Amniotic stem cell (primary cell): Measurements from ENCODE around the gene HMCN2.

Source experiments
- DNase-seq: peaks from one replicate; lab custom pipeline; 2025; lab: John Stamatoyannopoulos, UW

The HMCN2 gene, protein sequence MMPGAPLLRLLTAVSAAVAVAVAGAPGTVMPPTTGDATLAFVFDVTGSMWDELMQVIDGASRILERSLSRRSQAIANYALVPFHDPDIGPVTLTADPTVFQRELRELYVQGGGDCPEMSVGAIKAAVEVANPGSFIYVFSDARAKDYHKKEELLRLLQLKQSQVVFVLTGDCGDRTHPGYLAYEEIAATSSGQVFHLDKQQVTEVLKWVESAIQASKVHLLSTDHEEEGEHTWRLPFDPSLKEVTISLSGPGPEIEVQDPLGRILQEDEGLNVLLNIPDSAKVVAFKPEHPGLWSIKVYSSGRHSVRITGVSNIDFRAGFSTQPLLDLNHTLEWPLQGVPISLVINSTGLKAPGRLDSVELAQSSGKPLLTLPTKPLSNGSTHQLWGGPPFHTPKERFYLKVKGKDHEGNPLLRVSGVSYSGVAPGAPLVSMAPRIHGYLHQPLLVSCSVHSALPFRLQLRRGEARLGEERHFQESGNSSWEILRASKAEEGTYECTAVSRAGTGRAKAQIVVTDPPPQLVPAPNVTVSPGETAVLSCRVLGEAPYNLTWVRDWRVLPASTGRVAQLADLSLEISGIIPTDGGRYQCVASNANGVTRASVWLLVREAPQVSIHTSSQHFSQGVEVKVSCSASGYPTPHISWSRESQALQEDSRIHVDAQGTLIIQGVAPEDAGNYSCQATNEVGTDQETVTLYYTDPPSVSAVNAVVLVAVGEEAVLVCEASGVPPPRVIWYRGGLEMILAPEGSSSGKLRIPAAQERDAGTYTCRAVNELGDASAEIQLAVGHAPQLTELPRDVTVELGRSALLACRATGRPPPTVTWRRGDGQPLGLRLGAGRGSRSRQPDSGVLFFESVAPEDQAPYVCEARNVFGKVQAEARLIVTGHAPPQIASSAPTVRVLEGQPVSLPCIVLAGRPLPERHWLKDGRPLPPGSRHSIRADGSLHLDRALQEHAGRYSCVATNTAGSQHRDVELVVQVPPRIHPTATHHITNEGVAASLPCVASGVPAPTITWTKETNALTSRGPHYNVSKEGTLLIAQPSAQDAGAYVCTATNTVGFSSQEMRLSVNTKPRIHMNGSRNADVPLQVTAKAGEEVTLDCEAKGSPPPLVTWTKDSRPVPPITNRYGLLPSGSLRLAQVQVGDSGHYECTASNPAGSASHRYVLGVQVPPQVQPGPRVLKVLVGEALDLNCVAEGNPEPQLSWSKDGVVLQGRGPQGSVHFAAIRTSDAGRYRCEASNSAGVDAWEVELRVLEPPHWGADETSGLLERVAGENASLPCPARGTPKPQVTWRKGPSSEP (N-terminal part only)

DNA sequence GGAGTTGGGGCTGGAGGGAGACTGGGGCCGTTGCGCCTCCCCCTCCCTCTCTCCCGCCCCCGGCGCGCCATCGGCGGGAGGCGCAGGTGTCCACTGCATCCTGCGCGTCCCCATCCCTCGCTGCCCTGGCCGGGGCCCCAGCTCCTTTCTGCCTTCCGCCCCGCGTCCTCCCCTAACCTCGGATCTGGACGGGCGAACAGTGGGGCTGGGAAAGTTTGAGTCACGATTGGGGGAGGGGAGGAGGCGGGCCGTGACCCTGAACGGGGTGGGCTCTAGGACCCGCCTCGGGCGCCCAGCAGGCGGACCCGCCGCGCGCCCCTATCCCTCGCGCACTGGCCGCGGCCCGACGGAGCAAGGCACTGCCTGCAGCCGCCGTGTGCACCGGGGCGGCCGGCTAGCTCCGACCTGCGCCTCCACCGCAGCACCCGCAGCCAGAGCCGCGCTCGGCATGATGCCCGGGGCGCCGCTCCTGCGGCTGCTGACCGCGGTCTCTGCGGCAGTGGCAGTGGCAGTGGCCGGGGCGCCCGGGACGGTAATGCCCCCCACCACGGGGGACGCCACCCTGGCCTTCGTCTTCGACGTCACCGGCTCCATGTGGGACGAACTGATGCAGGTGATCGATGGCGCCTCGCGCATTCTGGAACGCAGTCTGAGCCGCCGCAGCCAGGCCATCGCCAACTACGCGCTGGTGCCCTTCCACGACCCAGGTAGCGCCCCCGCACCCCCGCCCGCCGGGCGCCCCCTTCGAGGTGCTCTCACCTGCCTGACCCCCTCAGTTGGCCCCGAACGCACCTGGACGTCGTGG, at the start of gene HMCN2:
HMCN2 (plus strand) TSS at position 330 of the 805 bp plus-strand sequence; CDS start at position 449, 119 bp downstream.
- no peak for DNase-seq

DNA sequence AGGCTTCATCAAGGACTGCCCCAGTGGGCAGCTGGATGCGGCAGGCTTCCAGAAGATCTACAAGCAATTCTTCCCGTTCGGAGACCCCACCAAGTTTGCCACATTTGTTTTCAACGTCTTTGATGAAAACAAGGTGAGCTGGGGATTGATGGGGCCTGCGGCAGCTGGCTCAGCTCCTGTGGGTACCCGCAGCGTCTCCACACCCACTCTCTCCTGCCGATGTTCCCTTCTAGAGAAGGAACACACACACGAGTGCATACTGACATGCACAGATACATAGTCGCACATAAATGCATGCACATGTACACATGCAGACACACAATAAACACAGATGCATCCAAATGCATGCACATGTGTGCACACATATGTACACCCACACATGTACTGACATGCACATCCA, 47.7 kb upstream of the HMCN2 start:
- DNase-seq = no peak

DNA sequence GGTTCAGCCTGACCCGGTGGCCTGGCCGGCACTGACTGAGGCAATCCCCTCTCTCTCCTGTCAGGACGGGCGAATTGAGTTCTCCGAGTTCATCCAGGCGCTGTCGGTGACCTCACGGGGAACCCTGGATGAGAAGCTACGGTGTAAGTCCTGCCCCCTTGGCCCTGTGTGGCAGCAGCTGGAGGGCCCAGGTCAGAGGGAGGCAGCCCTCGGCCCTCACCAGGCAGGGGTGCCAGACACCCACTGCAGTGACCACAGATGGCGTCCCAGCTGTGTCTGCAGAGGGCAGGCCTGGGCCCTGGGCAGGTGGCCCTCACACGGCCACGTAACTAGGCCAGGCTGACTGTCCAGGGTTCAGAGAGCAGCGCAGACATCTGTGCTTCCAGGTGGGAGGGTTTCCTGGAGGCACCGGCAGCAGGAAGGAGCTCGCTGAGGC, 45.9 kb upstream of the HMCN2 start:
- DNase-seq = no peak

DNA sequence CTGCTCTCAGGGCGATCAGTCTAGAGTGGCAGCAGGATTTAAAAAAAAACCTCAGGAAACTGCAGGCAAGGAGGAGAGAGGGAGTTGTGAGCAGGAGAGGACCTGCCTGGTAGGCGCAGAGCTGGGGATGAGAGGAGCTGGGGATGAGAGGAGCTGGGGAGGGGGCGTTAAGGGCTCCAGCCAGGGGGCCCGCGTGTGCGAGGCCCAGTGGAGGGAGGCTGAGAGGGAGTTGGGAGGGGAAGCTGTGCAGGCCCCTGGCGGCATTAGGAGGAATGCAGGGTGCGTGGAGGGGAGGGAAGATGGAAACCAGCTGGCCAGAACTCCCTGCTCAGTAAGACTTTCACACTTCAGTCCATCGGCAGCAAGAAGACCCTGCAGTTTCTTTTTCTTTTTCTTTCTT, 45.2 kb upstream of the HMCN2 start:
- DNase-seq = no peak

DNA sequence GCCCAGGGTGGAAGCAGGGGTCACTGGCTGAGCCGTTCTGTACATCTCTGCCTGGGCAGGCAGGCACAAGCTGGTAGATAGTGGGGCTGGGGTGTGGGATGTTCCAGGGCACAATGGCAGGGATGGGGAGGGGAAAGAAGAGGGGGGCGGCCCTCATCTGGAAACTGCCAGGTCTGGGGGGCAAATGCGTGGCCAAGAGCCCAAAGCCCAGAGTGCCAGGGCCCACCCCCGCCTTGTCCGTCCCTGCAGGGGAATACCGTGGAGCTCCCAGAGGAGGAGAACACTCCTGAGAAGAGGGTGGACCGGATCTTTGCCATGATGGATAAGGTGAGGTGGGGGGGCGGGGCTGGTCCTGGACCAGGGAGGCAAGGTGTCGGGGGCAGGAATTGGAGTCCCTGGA, 42.7 kb upstream of the HMCN2 start:
- DNase-seq = no peak

DNA sequence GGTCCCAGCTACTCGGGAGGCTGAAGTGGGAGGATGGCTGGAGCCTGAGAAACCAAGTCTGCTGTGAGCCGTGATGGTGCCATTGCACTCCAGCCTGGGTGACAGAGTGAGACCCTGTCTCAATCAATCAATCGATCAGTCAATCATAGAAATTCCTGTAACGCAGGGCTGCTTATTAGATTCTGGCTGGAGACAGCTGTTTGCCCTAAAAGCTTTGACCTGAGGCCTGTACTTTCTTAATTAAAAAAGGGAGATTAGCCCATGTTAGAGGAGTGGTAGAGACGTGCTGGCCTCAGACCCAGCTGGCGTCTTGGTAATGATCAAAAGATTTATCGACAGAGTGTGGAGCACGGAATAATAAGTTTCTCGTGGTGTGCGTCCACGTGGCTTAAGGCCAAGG, 40.5 kb upstream of the HMCN2 start:
- DNase-seq = no peak

DNA sequence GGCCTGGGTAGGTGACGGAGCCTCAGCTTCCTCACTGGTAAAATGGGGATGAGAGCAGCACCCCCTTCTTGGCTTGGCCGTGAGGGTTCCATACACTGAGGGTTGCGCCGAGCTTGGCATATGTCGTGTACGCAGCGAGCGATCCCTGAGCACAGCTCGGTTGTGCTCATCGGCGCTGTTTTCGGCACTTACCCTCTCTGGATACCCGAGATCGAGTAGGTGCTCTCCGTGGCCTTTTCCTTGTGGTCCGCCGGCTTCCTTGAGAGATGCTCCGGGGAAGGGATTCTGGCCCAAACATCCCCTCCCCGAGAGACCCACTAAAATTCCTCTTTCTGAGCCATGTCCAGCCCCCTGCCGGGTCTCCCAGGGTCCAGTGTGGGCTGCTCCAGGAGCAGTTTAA, 40.0 kb upstream of the HMCN2 start:
- no peak for DNase-seq

DNA sequence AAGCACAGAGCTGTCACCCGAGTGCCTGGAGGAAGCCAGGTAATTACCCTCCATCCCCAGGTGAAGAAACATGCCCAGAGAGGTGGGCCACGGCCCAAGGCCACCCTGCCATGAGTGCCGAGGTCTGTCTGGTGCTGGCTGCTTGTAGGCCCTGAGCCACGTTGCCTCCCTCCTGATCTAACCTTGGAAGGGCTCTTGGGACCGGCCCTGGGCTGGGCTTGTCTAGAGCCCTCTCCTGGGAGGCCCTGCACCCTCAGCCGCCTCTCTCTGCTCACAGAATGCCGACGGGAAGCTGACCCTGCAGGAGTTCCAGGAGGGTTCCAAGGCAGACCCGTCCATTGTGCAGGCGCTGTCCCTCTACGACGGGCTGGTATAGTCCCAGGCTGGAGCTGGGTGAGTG, 39.4 kb upstream of the HMCN2 start:
- DNase-seq = no peak

DNA sequence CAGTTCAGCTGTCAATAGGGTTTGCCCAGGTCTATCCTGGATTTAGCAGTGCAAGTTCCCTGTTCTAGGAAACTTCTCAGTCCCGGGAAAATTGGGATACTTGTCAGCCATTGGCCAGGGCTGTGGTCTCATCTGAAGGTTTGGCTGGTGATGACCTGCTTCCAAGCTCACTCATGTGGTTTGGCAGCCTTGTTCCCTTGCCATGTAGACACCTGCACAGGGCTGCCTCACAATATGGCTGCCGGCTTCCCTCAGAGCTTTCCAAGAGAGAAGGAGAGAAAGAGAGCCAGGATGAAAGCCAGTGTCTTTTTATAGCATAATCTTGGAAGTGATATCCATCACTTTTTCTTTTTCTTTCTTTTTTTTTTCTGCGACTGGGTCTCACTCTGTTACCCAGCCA, 37.7 kb upstream of the HMCN2 start:
- DNase-seq = no peak

DNA sequence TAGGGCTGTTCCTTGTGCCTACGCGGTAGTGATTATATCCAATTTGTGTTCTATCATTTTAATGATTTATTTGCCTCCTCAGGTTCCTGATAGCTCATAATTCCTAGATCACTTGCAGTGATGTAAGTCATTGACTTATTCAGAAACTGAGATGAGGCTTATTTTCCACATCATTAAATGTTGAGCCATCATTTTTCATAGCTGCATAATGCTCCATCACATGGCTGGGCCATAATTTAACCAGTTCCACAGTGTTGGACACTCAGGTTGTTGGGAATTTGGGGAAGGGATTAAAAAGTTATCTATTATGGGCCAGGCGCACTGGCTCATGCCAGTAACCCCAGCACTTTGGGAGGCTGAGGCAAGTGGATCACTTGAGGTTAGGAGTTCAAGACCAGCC, 35.8 kb upstream of the HMCN2 start:
- no peak for DNase-seq

DNA sequence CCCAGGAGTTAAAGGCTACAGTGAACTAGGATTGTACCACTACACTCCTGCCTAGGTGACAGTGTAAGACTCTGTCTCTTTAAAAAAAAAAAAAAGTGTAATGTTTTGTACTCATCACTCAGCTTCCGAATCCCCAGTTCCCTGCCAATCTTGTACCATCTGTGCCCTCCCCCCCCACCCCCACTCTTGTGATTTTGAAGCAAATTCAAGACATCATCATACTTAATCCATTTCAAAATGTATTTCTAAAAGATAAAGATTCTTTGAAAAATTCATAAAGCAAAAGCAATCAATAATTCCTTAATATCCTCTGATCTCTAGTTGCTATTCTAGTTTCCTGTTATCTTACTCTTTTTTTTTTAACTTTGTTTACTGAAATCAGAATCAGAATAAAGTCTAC, 34.9 kb upstream of the HMCN2 start:
- no peak for DNase-seq

DNA sequence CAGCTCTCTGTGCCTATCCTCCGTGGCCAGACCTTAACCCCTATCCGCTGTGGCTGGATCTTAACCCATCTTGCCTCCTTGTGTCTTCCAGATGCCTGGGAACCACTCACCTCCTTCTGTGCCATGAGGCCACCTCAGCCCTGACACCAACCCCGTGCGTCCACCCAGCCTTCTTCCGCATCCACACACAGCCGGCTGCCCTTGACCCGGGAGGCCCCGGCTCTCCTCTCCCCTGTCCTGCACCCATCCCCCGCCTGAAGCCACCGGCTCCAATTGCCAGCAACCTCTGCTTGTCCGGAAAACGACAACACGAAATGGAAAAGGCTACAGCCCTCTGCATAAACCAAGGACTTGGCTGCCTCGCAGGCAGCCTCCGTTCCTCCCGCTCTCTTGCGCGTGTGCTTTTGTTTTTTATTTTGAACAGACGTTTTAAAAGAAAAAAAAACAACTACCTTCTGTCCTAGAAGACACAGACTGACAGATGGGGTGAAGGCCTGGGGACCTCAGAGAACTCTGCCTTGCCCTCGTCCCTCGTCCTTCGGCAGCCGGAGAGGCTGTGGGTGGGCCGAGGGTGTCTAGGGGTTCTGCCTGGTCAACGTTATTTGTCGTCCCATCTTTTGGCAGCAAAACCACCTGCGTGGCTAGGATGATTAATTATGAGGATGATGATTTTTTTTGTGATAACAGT, 32.5 kb upstream of the HMCN2 start:
- DNase-seq = no peak

DNA sequence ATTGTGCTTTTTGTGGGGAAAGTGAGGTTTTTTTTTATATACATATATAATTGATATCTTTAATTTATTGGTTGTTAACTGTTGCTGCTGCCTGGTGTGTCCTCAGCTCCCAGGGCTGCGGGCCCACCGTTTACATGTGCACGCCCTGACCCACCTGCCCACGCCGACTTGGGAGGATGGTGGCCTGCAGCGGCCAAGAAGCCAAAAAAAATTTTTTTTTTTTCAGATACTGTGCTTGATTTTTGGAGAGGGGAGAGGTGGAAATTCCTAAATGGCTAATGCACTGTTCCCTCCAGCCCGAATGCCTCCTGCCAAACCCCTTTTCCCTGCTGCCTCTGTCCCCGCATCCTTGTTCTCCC, 32.0 kb upstream of the HMCN2 start:
- DNase-seq = no peak

DNA sequence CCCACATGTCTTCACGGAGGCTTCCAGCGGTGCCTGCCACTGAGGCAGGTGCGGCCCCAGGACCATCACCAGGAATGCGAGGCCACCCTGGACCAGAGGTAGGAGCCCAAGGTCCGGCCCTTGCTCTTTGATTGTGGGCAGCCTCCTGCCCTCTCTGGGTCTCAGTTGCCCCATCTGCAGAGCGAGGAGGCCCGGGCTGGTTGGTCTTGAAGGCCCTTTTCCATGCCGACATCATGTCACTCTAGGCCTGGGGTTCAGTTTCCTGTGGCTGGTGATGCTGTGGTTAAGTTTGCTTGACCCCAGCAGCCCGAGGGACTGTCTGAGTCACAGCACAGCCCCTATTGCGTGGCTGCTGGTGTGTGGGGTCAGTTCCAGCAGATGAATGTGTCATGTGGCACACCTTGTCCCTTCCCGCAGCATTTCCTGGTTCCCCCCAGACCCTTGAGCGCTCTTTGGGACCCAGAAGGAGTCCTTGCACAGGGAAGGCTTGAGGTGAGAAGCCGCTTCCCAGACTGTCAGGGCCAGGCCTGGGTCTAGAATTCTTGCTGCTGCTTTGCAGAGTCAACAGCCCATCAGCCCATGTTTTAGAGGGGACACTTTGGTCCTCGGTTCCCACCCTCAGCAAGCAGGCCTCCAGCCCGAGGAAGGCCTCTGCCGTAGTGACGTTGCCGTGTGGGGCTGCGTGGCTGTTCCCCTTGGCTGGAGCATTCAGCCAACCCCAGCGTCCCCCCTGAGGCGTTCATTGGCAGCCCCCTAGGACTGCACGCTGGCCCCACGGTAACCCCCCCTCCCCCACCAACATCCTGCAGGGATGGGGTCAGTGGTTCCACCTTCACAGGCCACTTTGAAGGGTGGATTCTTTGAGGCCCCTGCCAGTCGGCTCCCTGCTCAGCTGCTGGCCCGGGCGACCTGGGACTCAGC, 31.0 kb upstream of the HMCN2 start:
- DNase-seq = no peak

DNA sequence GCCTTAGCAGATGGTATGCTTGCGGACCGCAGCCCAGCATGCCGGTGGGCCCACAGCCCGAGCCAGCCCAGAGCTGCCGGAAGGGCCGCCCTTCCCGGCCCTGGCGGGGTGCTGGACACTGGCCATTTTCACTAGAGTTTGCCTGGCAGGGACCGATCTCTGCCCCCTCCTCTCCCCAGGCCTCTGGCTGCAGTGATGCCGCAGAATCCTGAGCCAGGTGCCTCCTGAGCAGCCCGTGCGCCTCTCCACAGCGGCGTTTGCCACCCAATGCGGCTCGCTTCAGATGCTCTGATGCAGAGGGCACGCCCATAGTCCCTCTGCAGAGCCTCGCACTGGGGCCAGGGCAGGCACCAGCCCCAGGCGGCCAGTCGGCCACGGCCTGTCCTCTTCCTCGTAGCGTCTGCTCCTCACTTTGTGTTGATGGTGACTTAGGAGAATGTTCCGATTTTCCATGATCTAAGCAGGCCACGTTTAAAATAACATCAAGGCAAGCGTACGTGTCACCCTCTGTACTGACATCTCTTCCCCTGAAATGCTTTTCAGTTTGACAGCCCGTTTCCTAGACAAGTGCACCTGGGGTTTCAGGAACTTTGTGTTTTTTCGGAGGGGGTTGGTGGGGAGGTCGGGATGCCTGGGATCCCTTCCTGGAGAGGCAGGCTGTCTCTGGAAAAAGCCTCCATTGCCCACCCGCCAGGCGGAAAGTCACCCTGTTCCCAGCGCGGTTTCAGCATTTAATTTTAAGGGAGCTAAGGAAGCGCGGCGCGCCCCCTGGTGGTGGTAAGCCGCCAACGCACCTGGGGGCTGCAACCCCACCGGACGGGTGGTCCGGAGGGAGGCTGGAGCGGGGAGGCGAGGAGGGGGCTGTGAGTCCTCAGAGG, 29.8 kb upstream of the HMCN2 start:
- DNase-seq = no peak

DNA sequence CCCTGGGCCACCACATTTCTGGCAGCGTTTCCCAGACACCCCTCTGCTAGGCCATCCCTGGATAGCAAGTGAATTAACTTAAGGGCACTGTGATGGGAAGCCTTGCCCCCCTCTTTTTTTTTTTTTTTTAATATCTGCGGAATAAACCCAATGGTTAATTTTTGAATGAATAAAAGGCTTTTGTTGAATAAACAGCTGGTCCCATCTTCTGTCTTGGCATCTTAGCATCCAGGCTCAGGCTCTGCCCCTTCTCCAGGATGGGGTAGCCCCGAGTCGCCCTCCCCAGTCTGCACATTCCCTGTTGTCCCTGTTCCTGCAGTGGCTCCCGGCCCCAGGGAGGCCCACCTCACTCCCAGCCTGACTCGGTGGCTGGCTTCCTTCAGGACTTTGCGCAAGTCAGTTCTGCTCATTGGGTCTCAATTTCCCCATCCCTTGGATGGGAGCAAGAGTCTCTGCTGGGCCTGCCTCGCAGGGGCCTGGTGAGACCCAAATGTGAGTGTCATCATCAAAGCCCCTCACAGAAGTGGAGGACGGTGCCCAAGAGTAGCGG, 29.0 kb upstream of the HMCN2 start:
- DNase-seq = no peak

DNA sequence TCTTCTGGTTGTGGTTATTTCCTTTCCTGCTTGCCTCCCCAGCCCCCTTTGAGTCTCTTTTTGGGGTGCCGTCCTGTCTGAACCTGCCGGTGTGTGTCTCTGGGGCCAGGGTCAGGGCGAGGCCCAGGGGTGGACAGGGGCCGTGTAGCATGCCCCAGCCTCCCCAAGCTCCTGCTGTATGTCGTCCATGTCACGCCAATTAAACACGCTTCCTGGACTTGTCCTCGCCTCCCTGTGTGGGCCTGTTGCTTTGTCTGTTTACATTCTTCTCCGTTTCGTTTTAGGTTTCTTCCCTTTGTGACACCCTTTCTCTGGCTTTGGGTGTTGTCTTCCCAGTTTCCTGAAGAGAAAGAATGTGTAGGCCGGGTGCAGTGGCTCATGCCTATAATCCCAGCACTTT, 28.5 kb upstream of the HMCN2 start:
- DNase-seq = no peak

DNA sequence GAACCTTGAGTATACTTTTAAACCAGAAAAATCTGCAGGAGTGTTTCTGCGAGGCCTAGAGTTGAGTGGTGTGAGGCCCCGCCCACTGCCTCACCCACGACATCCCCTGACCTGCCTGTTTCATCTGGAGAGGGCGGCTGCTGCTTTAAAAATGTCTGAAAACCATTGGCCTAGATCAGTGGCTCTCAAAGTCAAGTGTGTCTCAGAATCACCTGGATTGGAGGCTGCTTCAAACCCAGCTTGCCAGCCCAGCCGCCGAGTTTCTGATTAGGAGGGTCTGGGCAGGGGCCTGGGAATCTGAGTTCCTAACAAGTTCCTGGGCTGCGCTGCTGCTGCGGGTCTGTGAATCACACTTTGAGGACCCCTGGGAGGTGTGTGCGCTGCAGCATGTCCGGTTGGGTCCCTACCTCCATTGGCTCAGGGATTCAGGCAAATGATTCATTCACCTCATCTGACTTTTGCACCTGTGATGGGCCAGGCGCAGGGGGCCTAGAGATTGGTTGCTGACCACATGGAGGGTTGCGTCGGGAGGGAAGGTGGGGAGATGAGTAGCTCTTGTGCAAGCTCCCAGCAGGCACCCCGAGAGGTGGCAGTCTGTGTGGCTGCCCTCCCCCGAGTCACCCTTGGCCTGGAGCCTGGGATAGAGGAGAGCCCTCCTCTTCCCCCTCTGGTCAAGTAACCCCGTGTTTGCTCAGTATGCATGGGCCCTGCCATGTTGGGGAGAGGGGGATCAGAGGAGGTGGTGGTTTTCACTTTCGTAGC, 27.6 kb upstream of the HMCN2 start:
- DNase-seq = no peak
